Central memory CD4-positive, alpha-beta T cell (primary cell): Measurements from ENCODE around the gene LMO7.
"Not testable (repeated sequence)": the region's sequence is repeated elsewhere in the genome, so short reads cannot be mapped to it uniquely, and the experiment has no call there.

Experiments used
- DNase-seq: peaks from one replicate; pipeline ENCODE4 v3.0.0; 2022

Gene LMO7

DNA sequence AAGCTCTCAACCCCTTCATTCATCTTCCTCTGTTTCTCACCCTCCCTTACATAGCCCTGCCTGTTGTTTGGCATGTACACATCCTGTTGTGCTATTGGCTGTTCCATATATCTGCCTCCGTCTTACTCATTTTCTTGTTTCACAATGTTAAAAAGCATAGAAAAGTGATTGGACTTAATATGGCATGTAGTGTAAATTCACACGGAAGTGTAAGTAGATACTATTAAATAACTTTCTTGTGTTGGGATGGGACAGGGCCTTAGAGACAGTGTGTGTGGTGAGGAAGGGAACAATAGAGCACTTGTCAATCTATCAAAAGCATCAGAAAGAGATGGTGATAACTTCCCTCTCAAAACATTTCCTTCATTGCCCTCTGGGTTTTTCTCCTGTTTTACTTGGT is 12.3 kb downstream of the LMO7 start:
- DNase-seq = no peak

DNA sequence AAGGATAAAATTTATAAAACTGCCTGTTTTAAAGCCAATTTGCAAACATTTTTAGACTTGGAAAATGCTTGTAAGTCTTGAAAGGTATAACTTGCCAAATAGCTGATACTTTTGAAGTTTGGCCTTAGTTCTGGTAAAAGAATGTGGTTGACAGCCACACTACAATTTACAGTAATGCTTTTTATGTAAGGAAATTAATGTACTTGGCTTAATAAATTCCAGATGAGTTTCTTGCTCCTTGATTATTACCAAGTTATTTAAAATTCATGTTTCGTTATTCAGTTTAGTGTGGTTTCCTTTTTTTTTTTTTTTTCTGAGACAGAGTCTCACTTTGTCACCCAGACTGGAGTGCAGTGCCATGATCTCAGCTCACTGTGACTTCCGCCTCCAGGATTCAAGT is 14.9 kb downstream of the LMO7 start:
- no peak for DNase-seq

DNA sequence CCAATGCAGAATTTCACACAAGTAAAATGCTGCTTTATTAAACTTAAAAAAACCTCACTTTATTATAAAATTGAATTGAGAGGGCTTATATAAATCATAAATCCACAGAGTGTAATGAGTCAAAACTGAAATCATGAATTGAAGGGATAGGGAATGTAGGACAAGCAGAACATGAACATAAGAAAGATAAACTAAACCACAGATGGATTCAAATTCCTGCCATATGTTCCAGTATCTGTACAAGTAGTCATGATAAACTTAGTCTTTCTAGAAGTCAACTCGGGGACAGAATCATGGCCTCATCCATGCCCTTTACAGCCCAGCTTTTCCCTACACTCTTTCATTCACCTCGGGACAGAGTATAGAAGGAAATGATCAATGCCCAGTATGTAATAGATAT is 16.6 kb downstream of the LMO7 start:
- no peak for DNase-seq

DNA sequence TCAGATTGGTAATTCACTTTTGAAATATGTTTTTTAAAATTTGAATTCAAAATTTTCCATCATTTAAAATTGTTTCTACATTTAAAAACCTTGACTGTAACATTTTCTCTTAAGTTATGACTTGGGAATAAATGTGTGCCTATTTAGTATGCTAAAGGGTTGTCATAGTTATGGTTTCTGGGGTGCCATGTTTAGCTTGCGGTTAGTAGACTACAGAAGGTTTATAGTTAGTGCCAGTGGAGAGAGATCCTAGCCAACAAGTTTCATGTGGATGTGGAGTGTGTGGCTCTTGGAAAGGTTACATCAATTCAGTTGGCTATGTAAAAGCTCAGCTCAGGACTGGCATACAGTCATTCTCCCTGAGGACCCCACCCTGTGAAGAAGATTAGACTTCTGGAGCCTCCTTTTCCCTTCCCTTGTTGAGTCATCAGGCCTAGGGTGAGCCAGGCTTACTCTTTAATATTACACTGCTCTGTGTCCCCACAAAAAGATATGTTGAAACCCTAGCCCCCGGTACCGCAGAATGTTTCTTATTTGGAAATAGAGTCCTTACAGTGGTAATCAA is 20.4 kb downstream of the LMO7 start:
- DNase-seq = no peak

DNA sequence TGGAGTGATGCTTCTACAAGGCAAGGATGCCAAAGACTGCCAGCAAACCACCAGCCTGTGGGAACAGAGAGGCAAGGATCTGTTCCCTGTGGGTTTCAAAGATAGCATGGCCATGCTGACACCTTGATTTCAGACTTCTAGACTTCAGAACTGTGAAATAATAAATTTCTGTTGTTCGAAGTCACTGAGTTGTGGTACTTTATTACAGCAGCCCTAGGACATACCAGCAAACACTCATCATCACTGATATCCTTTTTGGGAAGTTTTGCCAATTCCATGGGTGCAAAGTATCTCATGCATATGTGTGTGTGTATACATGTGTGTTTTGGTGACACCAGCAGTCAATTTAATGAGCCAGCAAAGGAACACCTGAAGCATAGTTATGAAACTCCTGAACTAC is 21.0 kb downstream of the LMO7 start:
- DNase-seq = no peak

DNA sequence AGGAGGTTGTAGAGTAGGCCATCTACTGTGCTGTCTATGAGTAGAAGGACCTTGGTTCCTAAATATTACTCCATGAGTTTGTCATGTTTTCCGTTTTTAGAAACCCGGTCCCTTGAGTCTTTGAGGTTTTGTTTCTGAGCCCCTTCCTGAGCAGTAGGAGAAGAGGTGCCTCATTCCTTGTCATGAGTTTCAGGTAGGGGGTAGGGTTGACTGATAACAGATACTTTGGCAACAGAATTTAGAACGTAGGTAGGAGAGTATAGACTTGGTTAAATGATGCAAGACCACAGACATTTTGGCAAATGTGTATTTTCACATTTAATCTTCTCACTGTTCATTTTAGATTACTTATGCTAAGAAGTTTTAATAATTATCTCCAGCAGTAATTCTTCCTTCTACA is 24.6 kb downstream of the LMO7 start:
- no peak for DNase-seq

DNA sequence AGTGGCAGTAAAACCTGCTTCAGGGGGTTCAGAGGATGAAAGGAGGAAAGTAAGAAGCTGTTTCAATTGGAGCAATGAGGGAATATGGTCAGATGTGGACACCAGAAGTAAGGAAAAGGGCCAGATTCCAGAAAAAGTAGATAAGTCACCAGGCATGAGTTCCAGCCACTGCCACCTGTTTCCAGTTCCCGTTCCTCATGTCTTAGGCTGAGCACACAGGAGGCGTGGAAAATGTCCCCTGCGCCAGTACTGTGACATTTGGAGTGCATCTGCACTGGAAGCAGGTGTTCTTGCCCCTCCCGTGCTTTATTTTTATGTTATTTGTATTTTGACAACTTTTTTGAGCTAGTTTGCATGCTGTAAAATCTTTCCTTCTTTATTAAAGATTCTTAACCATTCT is 25.3 kb downstream of the LMO7 start:
- DNase-seq = no peak

DNA sequence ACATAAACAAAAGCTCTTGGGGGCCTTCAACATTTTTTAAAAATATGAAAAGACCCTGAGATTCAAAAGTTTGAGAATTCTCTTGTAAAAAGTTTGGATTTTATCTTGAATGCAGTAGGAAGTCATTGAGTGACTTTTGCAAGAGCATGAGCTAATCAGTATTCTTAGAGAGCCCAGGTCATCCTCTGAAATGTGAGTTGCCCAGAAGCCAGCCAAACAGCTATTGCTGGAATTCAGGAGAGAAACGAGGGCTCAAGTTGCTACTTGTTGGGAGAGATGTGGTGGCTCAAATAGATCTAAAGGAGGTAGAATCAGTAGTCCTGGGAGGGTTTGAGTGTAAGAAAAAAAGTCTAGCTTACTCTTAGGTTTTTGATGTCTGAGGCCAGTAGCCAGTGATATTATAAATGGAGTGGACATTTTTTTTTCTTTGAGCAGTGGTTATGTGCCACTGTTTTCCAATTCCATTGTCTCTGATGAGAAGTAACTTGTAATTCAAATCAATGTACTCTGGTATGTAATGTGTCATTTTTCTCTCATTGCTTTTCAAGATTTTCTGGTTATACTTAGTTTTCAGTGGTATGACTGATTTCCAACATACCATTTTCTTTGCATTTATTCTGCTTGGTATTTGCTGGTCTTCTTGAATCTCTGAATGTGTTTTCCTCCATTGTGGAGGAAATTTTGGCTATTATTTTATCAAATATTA is 30.7 kb downstream of the LMO7 start:
- no peak for DNase-seq

DNA sequence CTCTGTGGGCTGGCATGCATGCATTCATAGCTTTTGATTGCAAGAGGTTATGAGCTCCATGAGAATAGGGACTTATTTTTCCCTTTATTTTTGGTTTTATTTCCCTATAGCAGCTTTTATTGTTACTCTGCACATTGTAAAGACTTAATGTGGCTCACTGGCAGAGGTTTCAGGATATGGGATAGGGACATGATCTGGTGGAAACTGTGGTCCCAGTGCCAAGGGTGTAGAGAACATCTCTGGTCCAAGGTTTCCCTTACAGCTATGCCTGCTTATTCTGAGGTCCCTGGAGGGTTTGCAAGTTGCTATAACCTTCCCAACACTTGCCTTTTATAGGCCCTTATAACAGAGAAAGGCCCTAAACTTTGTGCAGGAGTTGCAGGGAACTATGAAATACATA is 33.6 kb downstream of the LMO7 start:
- no peak for DNase-seq

DNA sequence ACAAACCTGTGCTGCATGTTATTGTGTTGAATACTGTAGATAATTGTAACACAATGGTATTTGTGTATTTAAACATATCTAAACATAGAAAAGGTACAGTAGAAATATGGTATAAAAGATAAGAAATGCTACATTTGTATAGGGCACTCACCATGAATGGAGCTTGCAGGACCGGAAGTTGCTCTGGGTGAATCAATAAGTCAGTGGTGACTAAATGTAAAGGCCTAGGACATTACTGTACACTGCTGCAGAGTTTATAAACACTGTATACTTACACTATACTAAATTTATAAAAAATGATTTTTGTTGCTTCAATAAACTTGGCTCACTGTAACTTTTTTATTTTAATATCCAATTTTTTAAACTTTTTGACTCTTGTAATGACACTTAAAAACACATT is 34.4 kb downstream of the LMO7 start:
- DNase-seq = no peak

DNA sequence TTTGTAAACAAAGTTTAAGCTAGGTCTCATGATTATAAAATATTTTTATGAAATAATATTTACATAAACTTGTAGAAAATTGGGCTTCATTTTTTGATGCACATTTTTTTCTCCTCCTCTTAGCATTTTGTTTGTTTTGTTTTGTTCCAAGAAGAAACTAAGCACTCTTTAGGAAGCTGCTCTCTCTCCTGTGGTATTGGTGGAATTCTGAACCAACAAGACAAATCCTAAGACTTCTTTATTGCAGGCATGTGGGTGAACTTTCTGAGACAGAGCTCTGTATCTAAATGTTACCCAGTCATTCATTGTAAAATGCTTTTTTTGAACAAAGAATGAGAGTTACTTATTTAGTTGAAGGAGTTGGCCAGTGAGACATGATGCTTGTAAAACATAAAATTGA is 39.3 kb downstream of the LMO7 start:
- no peak for DNase-seq

DNA sequence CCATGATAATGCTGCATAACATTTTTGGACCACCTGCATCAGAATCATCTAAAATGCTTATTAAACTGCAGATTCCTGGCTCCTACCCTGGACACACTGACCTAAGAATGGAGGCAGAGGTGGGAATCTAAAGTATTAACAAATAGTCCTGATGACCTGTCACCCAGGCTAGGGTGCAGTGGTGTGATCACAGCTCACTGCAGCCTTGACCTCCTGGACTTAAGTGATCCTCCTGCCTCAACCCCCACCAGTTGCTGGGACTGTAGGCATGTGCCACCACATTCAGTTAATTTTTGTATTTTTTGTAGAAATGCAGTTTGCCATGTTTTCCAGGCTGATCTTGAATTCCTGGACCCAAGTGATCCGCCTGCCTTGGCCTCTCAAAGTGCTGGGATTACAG is 43.3 kb downstream of the LMO7 start:
- DNase-seq = no peak

DNA sequence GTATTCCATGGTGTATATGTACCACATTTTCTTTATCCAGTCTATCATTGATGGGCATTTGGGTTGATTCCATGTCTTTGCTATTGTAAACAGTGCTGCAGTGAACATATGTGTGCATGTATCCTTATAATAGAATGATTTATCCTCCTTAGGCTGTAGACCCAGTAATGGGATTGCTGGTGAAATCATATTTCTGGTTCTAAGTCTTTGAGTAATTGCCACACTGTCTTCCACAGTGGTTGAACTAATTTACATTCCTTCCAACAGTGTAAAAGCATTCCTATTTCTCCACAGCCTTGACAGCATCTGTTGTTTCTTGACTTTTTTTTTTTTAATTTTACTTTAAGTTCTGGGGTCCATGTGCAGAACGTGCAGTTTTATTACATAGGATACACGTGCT is 44.1 kb downstream of the LMO7 start:
- not testable (repeated sequence) for DNase-seq

DNA sequence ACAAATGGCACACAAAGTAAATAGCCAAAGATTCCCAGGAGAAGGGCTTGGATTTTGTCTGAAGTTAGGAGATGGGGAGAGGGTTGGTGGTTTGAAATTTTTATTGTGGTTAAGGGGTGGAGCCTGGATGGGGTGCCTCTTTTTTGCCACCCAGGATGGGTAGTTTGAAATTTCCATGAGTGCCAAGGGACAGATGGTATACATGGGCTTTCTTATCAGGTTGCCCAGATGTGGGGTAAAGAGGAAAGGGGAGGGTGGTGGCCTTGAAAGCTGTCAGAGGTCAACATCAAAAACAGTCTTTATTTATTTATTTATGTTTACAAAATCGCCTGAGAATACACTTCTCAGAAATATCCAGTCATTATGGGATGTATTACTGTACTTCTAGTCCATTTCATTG is 46.2 kb downstream of the LMO7 start:
- no peak for DNase-seq

DNA sequence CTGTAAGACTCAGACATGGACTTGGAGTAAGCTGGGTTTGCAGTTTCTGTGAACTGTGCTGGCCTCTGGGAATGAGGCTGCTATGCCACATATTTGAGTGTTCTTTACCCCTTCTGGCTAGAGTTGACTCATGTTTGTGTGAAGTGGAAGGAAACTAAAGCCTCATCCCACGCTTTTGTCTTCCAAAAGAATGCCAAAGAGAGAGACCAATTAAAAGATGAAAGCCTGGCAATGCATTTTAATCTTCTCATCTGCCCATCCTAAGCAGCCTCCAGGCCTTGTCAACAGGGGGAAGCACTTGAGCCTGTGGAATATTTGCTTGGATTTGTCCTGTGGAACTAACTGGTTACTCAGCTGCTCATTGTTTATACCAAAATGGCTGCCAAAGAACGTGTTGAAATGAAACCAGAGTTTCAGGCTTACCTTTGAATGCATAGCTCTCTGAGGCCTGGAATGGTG is 49.1 kb downstream of the LMO7 start:
- no peak for DNase-seq

DNA sequence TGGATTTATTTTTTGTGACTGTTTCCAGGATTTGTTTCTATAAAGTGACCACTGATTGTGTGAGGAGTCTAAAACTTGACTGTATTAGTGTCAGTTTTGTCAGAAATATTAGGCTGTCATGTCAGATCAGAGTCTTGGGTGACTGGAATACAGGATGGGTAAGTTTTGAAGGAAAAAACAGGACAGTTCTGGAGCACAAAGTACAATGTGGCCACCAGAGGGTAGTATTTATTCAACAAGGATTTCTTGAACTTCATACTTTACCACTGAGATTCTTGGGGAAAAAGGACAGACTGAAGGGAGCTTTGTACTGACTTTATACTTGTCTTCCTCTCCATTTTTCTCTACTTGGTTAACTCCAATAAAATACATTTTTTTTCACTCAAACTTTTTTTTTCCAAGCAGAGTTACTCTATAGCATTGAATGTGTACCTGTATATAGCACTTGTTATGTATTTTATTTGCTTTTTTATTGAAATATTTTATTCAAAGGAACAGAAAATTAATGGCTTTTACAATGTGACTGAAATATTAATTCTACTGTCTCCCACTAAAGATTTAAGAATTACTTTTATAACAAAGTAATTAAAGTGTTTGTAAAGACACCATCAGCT is 51.1 kb downstream of the LMO7 start:
- no peak for DNase-seq

DNA sequence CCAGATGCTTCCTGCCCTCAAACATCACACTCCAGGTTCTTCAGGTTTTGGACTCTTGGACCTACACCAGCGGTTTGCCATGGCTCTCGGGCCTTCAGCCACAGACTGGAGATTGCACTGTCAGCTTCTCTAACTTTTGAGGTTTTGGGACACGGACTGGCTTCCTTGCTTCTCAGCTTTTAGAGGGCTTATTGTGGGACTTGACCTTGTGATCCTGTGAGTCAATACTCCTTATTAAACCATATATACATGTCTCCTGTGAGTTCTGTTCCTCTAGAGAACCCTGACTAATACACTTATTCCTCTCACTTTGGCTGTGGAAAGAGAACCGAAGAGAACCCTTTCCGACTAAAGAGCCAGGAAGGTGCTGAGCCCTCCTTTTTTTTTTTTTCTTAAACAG is 53.6 kb downstream of the LMO7 start:
- DNase-seq = no peak

DNA sequence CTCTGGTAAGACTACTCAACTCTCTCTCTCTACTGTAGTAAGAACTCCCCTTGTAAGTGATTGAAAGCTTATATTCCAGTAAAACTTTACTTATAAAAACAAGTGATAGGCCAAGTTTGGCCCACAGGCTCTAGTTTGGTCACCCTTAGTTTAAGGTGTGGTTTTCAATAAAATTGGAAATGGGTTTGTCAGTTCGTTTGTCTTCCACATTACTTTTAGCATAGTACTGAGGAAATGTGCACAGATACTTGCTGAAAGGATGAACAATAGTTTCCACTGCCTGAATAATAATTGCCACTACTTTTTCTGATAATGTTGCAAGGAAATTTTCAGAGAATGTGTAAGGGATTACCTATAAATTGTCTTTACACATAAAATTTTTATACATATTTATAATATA is 54.5 kb downstream of the LMO7 start:
- no peak for DNase-seq

DNA sequence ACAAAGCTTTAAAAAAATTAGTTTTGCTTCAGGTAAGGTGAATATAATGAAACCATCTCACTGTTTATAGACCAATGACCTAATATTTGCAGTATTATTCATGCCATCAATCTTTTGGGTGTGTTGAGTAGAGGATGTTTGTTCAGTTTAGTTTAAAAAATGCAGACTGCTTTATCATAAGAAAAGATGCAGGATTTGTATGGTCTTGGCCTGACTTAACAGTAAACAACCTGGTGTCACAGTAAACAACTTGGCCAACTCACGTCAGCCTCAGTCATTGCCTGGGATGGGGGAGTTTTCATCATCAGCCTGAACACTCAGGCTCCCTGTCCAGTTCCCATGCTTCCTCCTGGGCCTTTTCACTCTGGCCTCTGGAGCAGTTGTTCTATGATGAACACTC is 55.1 kb downstream of the LMO7 start:
- DNase-seq = no peak

DNA sequence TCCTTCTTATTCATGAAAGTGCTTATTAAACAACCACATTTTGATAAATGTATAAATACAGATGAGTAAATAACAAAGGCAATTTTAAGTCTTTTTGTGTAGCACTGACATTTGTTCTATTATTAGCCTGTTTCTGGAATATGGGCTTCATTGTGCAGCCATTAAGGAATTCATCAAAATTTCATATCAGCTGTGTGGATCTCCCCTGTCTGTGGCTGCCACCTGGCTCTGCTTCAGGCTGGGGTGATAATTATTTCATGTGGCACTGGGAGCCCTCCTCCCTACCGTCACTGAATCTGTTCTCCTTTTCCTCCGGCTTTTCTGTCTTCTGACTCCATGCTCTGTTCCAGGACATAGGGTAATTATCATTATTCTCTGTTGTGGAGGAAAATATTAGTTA is 57.1 kb downstream of the LMO7 start:
- DNase-seq = no peak

DNA sequence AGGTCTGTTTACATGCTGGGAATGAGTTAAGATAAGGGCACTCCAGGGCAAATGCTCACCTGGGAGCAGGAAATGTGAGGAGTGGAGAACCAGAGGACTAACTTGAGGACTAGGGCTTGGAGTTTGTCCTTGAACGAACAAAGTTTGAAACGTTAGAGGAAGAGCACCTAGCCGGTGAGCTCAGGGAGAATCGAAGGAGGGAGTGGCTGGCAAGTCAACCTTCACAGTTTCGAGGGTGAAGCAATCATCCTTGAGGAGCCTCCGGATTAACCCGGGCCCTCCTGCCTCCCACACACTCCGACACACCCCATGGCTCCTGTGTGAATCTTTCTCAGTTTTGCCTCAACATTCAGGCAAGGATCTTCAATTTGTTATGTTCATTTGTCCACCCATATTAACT is 58.6 kb downstream of the LMO7 start:
- DNase-seq = no peak

DNA sequence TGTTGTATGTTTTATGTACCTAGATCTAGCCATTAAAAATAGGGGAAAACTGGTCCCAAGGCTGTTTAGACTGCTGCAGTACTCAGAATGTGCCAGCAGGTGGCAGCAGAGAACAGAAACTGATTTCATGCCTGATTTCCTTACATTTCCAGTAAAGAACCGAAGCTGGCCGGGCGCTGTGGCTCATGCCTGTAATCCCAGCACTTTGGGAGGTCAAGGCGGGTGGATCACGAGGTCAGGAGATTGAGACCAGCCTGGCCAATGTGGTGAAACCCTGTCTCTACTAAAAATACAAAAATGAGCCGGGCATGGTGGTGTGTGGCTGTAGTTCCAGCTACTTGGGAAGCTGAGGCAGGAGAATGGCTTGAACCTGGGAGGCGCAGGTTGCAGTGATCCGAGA is 59.8 kb downstream of the LMO7 start:
- peak; percentile 43 for DNase-seq

DNA sequence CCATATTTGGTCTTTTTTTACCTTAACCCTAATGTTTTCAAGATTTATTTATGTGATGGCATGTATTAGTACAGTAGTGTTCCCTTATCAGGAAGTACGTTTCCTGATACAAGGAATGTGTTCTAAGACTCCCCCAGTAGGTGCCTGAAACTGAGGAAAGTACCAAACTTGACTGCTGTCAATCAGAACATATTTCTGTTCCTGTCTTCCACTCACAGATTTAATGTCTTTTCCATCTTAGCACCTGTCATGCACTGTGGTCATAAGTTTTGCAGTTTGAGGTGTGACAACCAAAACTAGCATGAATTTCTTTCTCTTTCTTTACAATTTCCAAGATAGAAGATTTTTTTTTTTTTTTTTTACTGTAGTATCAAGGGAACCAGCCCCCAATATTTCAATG is 62.9 kb downstream of the LMO7 start:
- no peak for DNase-seq

DNA sequence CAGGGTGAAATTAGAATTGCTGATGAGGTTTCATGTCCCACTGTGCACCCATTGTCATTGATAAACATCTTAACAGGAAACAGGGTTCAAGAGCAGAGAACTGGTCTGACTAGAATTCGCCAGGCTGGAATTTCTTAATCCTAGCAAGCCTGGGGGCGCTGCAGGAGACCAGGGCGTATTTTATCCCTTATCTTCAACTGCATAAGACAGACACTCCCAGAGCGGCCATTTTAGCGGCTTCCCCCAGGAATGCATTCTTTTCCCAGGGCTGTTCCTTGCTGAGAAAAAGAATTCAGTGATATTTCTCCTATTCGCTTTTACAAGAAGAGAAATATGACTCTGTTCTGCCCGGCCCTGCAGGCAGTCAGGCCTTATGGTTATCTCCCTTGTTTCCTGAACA is 63.6 kb downstream of the LMO7 start:
- DNase-seq = not testable (repeated sequence)

DNA sequence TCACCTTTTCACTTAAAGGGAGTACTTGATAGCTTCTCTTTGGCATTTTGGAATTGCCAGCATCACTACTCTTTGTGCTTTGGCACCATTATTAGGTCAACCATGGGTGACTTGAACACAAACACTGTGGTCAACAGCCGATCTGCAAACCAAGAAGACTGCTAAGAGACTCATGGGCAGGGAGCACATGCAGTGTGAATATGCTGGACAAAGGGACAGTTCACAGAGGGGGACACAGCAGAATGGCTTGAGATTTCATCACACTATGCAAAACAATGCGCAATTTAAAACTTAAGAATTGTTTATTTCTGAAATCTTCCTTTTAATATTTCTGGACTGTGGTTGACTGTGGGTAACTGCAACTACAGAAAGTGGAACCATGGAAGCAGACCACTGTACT is 64.4 kb downstream of the LMO7 start:
- DNase-seq = no peak
